Inflammatory macrophage (primary cell): Measurements from ENCODE around the gene LIPK.

ENCODE experiments used
- DNase-seq, 2 donors: peaks; one replicate each; pipeline ENCODE4 v3.0.0-alpha.2; 2020 to 2022

The LIPK gene

DNA sequence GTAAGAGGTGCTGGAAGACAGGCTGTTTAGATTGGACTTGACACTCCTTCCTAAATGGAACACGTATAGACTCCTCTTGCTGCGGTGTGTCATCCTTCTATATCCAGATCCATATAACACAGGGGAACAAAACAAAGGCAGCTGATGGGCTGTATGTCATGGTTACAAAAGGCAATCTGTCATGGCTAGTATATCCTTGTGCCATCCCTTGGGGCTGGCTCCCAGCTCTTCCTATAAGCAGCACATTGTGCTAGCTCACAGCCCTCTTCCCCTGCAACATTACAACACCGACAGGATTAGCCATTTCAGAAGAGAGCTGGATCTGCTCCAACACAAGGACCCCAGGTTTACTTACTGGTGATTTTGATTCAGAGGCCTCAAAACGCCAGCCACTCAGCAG is 15.3 kb downstream of the LIPK start:
- no peak for DNase-seq

DNA sequence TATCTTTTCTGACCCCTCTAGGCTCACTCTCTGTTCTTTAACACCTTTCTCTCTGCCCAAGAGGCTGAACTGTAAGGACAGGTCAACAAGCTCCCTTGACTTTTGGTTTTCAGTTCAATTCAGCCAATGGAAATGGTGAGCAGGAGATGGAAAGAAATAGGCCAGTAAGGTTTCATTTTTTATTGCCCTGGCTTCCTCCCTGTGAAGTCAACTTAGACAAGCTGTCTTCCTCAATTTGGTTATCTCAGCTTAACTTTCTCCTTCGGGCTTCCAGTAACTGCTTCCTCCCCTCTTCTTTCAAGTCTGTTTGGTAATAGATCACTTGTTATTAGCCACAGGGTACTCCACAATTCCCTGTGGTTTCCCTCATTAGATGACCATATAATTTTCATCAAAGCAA is 19.7 kb downstream of the LIPK start:
- peak; percentile 28 to 42 for DNase-seq

DNA sequence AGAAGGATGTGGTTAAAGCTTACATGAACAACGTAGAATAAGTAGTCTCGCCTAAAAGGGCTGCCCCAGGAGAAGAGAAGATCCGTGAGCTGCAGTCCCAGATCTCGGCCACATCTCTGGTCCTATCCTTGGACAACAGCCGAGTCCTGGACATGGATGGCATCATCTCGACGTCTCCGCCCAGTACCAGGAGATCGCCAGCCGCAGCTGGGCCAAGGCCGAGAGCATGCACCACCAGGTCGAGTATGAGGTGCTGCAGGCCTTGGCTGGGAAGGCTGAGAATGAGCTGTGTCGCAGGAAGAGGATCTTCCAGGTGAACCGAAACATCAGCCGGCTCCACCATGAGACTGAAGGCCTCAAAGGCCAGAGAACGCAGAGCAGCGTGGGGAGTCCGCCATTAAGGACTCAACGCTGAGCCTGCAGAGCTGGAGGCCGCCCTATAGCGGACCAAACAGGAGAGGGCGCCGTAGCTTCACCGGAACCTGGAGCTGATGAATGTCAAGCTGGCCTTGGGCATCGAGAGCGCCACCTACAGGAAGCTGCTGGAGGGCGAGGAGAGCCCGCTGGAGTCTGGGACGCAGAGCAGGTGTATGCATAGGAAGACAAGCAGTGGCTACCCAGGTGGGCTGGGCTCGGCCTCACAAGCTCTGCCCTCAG is 22.2 kb downstream of the LIPK start:
- DNase-seq = peak; percentile 53 to 55

DNA sequence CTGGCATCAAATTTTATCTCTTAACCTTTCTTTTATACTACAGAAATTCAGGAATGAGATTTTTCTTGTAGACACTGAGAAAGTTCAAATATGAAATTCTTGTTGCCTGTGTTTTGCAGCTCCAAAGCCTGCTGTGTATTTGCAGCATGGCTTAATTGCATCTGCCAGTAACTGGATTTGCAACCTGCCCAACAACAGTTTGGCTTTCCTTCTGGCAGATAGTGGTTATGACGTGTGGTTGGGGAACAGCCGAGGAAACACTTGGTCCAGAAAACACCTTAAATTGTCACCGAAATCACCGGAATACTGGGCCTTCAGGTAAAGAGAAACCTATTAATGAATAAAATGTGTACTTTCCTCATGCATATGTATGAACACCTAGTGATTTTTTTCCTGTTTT is 24.8 kb downstream of the LIPK start:
- no peak for DNase-seq

DNA sequence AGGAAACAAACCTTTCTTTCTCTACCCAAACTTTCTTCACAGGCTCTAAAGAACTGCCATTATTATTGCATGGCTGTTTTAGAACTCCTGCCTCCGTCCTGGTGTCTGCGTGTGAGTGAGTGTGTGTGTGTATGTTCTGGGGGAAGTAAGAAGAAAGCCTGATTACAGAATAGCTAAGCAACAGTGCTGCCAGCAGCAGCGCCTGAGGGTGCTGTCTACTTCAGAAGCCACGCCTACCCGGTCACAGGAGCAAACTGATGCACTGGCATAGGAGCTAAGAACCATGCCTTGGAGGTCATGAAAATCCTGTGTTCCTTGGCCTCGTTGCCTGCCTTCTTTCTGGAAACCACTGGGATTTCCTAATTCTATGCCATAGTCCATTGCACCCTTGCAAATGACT is 25.2 kb downstream of the LIPK start:
- peak; percentile 82 to 90 for DNase-seq

DNA sequence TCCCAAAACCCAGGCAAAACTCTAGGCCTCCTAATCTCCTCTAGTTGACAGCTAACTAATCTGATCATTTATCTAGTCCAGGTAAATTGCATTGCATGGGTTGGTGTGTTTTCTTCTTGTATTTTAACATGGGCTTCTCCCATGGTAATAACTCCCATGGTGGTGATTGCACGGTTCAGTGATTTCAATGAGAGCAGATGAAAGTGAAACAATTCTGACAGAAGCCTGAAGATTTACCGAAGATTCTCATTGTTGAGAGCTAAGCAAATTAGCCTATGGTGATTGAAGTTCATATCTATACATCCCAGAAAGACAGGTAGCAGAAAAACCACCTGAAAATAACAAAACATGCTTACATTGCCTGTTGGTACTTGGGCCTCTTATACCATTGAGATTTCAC is 27.2 kb downstream of the LIPK start:
- no peak for DNase-seq

DNA sequence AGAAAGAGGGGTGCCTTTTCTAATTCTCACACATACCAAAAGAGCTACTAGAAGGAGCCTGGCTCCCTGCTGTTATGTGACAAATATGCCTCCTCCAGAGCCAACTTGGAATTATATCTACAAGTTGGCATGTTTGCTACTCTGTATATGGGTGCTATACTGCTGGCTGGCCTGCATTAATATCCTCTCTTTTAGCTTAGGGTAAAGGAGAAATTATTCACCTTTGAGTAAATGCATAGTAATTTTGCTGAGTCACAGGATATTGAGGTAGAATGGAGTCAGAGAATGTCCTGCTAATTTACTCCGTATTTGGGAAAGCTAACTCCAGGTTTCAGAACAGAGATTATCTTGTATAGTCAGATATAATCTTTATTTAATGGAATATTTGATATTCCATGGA is 29.6 kb downstream of the LIPK start:
- DNase-seq = no peak

DNA sequence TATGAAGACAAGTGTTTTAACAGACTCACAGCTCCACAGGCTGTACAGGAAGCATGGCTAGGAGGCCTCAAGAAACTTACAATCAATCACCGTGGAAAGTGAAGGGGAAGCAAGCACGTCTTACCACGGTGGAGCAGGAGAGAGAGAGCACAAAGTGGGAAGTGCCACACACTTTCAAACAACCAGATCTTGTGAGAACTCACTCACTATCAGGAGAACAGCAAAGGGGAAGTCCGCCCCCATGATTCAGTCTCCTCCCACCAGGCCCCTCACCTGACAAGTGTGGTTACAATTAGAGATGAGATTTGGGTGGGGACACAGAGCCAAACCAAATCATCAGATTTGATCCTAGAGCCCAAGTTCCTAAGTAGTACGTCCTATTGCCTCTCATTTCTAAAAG is 35.9 kb downstream of the LIPK start:
- peak; percentile 38 to 52 for DNase-seq

DNA sequence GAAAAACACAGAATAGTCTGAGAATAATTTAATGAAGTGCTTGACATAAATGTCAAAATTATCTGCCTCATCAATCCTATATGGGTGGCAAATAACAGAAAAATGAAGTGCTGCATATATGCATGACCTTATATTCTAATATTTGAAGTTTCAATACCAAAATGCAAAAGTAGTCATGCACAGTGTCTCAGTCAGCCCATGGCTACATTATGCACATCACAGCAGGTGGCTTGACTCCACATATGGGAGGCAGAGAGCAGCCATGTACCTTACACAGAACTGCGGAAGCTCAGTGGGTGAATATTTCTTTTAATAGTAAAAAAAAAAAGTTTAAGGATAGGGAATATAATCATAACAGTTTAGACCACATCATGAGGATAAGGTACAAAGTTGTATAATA is 36.4 kb downstream of the LIPK start:
- no peak for DNase-seq

DNA sequence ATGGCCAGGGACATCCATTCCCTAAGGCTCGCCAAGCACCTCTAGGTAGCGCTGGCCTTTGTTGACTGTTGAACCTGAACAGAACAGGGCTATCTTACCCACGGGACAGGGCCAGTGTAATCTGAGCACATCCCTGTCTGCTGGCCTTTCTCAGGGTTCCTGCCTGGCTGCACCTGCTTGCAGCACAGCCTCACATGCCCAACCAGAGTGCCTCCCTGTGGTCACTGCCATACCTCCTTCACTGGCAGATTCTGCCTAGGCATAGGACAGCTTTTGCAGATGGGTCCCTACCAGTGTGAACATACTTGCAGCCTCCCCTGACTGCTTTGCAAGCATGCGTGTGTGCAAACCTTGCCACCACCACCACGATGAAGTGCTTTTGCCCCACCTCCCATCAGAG is 38.0 kb downstream of the LIPK start:
- no peak for DNase-seq

DNA sequence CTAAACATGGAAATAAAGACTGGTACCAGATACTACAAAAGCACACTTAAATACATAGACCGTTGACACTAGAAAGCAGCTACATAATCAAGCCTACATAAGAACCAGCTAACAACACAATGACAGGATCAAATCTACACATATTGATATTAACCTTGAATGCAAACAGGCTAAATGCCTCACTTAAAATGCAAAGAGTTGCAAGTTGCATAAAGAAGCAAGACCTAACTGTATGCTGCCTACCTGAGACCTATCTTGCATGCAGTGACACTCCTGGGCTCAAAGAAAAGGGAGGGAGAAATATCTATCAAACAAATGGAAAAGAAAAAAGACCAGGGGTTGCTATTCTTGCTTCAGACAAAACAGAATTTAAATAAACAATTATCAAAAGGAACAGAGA is 39.6 kb downstream of the LIPK start:
- DNase-seq = no peak

DNA sequence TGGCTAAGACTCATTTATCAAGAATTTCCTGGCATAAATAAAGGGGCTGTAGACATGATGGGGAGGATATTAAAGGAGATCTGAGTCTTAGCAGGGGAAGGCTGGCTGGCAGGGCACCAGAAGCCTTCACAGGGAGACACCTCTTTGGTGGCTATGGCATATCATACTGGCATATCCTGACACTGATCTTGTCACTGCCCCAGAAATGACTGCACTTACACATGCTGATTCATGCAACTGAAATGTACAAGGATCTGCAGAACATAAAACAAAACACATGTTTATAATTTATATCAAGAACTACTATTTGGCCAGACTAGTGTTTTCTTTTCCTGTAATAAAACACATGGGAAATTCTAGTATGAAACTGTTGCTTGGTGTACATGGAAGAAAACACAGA is 48.2 kb downstream of the LIPK start:
- DNase-seq = no peak

DNA sequence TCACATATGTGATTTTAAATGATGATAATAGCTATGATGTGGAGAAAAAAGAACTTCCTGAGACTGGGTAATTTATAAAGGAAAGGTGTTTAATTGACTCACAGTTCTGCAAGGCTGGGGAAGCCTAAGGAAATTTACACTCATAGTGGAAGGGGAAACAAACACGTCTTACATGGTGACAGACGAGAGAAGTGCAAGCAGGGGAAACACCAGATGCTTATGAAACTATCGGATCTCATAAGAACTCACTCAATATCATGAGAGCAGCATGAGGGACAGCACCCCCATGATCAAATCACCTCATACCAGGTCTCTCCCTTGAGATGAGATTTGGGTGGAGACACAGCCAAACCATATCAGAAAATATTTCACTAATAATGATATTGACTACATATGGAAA is 49.7 kb downstream of the LIPK start:
- DNase-seq = peak; percentile 52 to 68

DNA sequence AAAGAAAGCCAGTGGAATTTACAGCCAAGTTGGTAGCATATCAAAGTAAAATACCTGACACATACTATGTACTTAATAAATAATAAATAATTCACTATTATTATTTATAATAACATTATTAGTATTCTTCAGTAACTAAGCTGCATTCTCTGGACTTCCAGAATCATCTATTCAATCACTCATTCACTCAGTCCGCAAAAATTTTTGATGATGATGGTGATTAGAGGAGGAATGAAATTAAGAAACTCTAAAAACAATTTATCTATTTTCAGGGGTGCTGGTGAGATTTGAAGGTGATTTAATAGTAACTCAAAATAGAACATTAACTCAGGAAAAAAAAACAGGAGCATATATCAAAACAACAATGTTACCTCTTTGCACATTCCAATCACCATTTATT is 50.6 kb downstream of the LIPK start:
- no peak for DNase-seq

DNA sequence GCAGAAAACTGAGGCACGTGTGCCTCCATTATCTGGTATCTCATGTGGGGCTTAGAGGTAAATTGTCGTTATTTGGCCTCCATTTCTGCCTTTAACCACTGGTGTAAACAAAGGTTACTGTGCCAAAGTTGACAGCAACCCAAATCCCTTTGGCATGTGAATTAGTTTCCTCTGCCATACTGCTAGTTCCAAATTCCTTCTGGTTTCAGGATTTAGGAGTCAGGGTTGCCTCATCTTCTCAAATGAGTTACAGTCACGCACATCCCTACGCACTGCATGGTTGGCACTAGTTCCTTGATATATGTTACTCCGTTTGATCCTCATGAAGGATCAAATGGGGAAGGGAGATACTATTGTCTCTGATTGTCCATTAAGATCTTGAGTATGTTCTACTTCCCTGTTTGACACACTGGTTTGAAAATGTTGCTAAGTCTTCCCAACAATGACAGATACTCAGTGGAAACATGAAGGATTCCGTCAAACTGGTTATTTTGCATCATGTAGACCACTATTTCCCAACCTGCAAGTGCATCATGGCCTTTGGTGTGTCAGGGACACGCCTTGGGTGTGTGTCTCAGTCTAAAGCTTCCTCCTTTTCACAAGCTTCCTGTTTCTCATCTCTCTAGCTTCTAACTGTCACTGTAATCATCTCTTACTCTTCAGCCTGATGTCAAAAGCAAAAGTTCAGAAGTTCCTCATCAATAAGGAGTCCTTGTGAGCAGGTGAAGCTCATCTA is 53.5 kb downstream of the LIPK start, which contains the start of gene LIPN:
Gene LIPN (plus strand): TSS at position 655 of the 736 bp plus-strand sequence. CDS start 1,386 bp downstream, outside the sequence.
- DNase-seq = peak; percentile 94 to 99

DNA sequence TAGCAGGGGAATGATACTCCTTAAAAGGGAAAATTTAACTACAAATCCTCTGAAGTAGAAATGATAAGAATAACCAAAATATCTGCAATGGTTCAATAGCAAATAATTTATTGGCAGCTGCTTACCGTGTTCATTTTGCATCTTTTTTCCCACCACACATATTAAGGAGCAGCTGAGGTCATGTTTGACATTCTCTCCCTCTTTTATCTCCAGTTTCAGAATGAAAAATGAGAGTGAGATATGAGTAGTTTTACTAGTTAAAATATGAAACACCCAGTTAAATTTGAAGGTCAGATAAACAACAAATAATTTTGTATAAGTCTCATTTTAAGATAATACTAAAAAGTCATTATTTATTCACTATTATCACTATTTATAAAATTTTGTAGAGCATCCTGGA is 56.9 kb downstream of the LIPK start:
- no peak for DNase-seq

DNA sequence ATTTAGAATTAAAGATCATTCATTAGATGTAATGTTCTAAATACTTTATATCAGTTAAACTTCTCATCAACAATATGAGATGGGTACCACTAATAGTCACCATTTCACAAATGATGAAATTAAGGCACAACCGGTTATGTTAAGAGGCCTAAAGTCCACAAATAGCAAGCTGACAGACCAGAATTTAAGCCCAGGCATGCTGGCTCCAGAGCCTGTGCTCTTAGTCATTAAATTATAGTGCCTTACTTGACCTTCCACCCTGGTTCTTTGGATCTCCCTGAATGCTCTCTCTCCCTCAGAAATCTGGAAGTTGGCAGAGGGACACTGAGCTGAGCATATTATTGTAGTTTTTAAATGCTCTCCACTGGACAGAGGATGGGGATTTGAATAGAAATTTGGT is 57.4 kb downstream of the LIPK start:
- DNase-seq = no peak

DNA sequence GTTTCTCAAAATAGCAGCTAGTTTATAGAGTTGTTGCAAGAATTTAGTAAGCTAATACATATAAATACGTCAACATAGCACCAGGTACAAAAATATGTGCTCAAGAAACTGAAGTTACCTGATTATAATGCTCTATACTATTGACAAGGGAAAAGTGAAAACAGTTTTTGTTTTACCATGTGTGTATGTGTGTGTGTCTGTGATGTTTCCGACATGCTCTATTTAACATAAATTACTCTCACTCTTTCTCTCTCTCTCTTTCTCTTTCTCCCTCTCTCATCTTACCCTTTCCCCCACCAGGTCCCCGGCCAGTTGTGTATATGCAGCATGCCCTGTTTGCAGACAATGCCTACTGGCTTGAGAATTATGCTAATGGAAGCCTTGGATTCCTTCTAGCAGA is 58.1 kb downstream of the LIPK start:
- DNase-seq = no peak

DNA sequence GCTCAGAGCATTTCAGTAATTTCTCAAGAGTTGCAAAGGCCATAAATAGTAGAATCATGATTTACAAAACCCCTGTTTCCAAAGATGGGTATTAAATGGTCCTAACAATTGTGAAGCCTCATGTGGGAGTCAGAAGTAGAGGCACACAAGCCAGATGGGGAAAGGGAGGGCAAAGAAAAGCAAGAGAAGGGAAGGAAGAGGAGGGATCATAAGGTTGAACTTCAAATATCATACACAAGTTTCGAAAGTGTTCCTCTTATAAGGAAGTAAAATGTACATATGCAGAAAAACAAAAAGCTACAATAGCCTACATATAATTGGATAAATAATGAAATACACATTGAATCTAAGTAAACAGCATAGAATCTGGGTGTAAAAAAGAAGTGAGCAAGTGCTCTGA is 59.8 kb downstream of the LIPK start:
- peak; percentile 27 to 32 for DNase-seq

DNA sequence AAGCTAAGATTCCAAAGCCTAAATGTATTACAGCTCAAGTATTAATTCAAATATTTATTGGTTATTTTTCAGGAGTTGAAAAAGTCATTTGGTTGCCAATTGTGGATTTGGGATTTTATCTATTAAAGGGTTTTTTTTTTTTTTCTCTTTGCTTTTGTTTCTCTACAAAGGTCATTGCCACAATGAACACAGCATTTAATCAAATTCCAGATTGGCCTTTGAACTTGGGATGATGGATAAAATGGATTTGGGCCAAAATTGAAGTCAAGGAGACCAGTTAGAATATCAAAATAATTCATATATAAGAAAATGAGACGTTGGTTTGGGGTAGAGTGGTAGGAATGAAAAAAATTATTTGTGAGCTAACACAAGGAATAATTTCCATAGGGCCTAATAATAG is 63.3 kb downstream of the LIPK start:
- no peak for DNase-seq

DNA sequence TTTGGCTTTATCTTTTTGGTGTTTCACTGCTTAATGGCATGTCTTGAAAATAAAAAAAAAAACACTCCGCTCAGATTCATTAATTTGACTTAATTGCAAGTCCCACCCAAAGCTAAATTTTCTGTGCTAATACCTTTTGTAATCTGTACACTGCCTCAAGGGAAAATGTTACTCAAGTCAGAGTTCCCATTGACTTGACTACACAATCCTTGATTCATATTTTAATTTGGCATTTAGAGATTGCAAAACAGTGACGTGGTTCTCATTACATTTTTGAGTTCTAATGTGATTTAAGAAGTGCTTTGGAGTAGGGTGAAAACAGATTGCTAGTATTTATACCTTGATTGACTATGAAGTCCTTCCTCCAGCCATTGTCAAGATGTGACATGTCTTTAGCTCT is 75.2 kb downstream of the LIPK start:
- DNase-seq = no peak

DNA sequence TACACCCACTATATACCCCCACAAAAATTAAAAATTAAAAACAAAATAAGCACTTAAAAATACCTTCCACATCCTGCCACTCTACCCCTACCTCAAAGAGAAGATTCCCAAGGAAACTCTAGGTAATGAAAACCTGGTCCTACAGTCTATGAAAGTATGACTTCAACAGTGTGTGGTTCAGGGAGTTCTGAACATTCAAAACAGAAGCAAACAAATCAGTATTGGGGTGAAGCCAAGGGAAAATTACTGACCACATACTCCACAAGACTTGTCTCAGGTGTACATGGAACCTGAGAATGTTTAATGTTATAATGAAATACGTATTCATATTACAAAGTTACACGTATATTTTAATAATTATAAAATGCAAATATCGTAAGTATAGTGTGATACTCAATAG is 76.2 kb downstream of the LIPK start:
- no peak for DNase-seq

DNA sequence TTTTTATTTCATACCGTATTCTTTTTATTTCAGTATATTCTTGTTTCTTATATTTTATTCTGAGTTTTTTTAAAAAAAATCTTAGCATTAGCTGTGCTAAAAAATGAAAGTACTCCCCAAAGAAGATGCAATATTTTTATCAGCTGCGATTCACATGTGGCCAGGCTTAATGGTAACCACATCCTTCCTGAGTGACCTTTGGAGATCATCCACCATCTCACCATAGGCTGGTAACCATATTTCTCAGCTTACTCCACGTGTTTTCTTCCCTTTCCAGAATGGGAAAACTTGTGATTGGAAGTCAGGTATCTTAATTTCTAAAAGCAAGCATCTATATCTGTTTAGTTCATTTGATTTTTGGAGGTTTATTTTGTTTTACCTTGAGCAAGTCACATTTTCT is 77.7 kb downstream of the LIPK start:
- no peak for DNase-seq

DNA sequence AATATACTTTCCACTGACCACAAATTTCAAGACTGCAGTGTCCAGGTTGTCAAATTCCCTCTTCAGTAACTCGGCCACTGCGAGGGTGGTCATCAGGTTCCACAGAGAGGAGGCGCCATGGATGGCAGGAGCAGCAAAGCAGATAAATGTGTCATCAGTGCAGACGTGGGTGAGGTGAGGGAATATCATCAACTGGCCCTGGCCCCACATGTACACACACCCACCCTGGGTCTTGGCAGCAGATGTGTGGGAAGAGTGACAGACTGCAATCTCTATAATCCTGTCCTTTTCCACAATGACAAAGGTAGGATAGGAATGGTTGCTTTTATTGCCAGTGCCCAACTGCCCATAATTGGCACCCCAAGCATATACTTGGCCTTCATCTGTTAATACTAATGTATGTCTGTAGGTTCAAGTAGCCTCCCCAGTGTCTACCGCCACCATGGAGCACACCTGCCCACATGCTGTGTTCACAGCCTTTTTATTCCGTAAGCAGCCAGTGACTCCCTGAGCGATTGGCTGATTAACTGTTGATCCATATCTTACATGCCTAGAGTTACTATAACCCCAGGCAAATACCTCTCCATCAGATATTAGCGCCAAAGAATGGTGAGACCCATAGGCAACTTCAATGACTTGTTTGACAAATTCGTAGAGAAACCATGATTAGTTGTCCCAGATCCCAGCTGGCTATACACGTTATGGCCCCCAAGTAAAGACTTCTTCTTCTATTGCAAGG is 80.2 kb downstream of the LIPK start:
- no peak for DNase-seq
